RPMI8226 (cell line): ENCODE data around the gene PDZD2.
"Not testable (repeated sequence)": the region's sequence is repeated elsewhere in the genome, so short reads cannot be mapped to it uniquely, and the experiment has no call there.

Source experiments
- DNase-seq: peaks from one replicate; pipeline ENCODE4 v3.0.0-alpha.2; 2015

PDZD2 gene

GRCh38 chr5:31692561-31693221 is 53.8 kb downstream of the PDZD2 start:
- no peak for DNase-seq

GRCh38 chr5:31698673-31699072 is 59.7 kb downstream of the PDZD2 start:
- DNase-seq: no peak

GRCh38 chr5:31701642-31702299 is 62.8 kb downstream of the PDZD2 start:
- no peak for DNase-seq

- no peak for DNase-seq
These were observed 63.8 kb downstream of the PDZD2 start for GRCh38 chr5:31702712-31703111.

GRCh38 chr5:31703757-31704156 is 64.8 kb downstream of the PDZD2 start:
- DNase-seq: no peak

- DNase-seq: no peak
These were observed 67.3 kb downstream of the PDZD2 start for GRCh38 chr5:31706186-31706585.

- DNase-seq: no peak
These were observed 68.4 kb downstream of the PDZD2 start for GRCh38 chr5:31707329-31707728.

GRCh38 chr5:31708089-31708488 is 69.2 kb downstream of the PDZD2 start:
- DNase-seq: no peak

GRCh38 chr5:31711363-31711762 is 72.4 kb downstream of the PDZD2 start:
- DNase-seq: no peak

- no peak for DNase-seq
These were observed 73.1 kb downstream of the PDZD2 start for GRCh38 chr5:31711935-31712592.

GRCh38 chr5:31717561-31717960 is 78.6 kb downstream of the PDZD2 start:
- DNase-seq: no peak

GRCh38 chr5:31720004-31720403 is 81.1 kb downstream of the PDZD2 start:
- DNase-seq: no peak

- no peak for DNase-seq
These were observed 81.9 kb downstream of the PDZD2 start for GRCh38 chr5:31720811-31721345.

- DNase-seq: no peak
These were observed 83.2 kb downstream of the PDZD2 start for GRCh38 chr5:31722111-31722510.

GRCh38 chr5:31725996-31726395 is 87.1 kb downstream of the PDZD2 start:
- DNase-seq: no peak

GRCh38 chr5:31726952-31727351 is 88.0 kb downstream of the PDZD2 start:
- no peak for DNase-seq

GRCh38 chr5:31728039-31728438 is 89.1 kb downstream of the PDZD2 start:
- no peak for DNase-seq

- DNase-seq: not testable (repeated sequence)
These were observed 89.9 kb downstream of the PDZD2 start for GRCh38 chr5:31728806-31729205.

GRCh38 chr5:31730139-31730538 is 91.2 kb downstream of the PDZD2 start:
- DNase-seq: no peak

- DNase-seq: no peak
These were observed 92.1 kb downstream of the PDZD2 start for GRCh38 chr5:31731016-31731415.

- DNase-seq: no peak
These were observed 92.9 kb downstream of the PDZD2 start for GRCh38 chr5:31731710-31732301.

GRCh38 chr5:31732821-31733220 is 93.9 kb downstream of the PDZD2 start:
- DNase-seq: not testable (repeated sequence)

- DNase-seq: no peak
These were observed 94.4 kb downstream of the PDZD2 start for GRCh38 chr5:31733371-31733770.

- no peak for DNase-seq
These were observed 97.2 kb downstream of the PDZD2 start for GRCh38 chr5:31736127-31736526.
